ENCODE measurements around the gene SUN3. TPM values are rescaled to one million over a fixed set of nuclear protein-coding genes. Genes with fewer than 3 reads are reported as not detected.

SUN3 gene
- total RNA-seq, 4 donors from 2014 or later = not detected

GRCh38 chr7:47951374-47951773 is 77.5 kb downstream of the SUN3 start:
- no peak for DNase-seq (ENCODE audit: low spot score in 2 of 2)
- TF ChIP-seq POLR2A (IDR thresholded peaks at IDR 0.05) (no peak), CTCF (IDR thresholded peaks at IDR 0.05) (no peak)
- intact Hi-C loops (cut with DNase I; ENCODE audit: low total_unique reads) = no loop called here
- H3K4me3 ChIP-seq (ENCODE audit: low read depth, poor library complexity, severe bottlenecking) = no peak overlapping the region

- no peak for TF ChIP-seq CTCF (IDR thresholded peaks at IDR 0.05)
- no peak overlapping the region for H3K4me3 ChIP-seq (ENCODE audit: low read depth, poor library complexity, severe bottlenecking)
- intact Hi-C loops (cut with DNase I; ENCODE audit: low total_unique reads) = no loop called here
- DNase-seq (ENCODE audit: low spot score in 2 of 2) = no peak
- 52 to 61% methylated on average over 11 of the region's 11 CpGs for WGBS, 2 donors
Measured at GRCh38 chr7:47950714-47951113, 78.2 kb downstream of the SUN3 start.

GRCh38 chr7:47949703-47950102 is 79.2 kb downstream of the SUN3 start:
- intact Hi-C loops (cut with DNase I; ENCODE audit: low total_unique reads) = loop anchor here (5.0 kb wide), 1 partner anchor 163 kb away; no protein-coding TSS in a partner anchor
- WGBS, 2 donors = 89 to 91% methylated on average over 4 of the region's 4 CpGs
- TF ChIP-seq CTCF (IDR thresholded peaks at IDR 0.05) = no peak
- no peak for TF ChIP-seq POLR2A (IDR thresholded peaks at IDR 0.05)
- H3K4me3 ChIP-seq (ENCODE audit: low read depth, poor library complexity, severe bottlenecking) = no peak overlapping the region
- no peak for DNase-seq (ENCODE audit: low spot score in 2 of 2)

GRCh38 chr7:47948141-47948790 is 80.6 kb downstream of the SUN3 start, which contains the start of gene PKD1L1:
Gene PKD1L1 (minus strand): TSS chr7:47948466. CDS start chr7:47948440, 26 bp downstream.
- no peak within 1 kb of the TSS for H3K4me3 ChIP-seq (ENCODE audit: low read depth, poor library complexity, severe bottlenecking)
- TF ChIP-seq POLR2A (IDR thresholded peaks at IDR 0.05) = no peak
- TF ChIP-seq CTCF (IDR thresholded peaks at IDR 0.05) = no peak
- peak in 1 of 2 donors; percentile 70 for DNase-seq (ENCODE audit: low spot score in 2 of 2)
- intact Hi-C loops (cut with DNase I; ENCODE audit: low total_unique reads) = loop anchor here (5.0 kb wide), 1 partner anchor 164 kb away; no protein-coding TSS in a partner anchor
- 70 to 82% methylated on average over 7 of the region's 7 CpGs for WGBS, 2 donors

- DNase-seq (ENCODE audit: low spot score in 2 of 2) = peak in 1 of 2 donors; percentile 74
- no peak overlapping the region for H3K4me3 ChIP-seq (ENCODE audit: low read depth, poor library complexity, severe bottlenecking)
- WGBS, 2 donors = 93 to 94% methylated on average over 7 of the region's 7 CpGs
- TF ChIP-seq CTCF (IDR thresholded peaks at IDR 0.05) (no peak), POLR2A (IDR thresholded peaks at IDR 0.05) (no peak)
- intact Hi-C loops (cut with DNase I; ENCODE audit: low total_unique reads) = loop anchor here (5.0 kb wide), 1 partner anchor 165 kb away; no protein-coding TSS in a partner anchor
Measured at GRCh38 chr7:47947355-47947749, 81.6 kb downstream of the SUN3 start.

All from lower leg skin (tissue), 4 donors.